ENCODE data around the gene GMCL2. TPM values are rescaled to one million over a fixed set of nuclear protein-coding genes. Genes with fewer than 3 reads are reported as not detected.

The GMCL2 gene
- total RNA-seq, 2 donors from 2014 or later = 2.8 TPM; not detected in 1

DNA sequence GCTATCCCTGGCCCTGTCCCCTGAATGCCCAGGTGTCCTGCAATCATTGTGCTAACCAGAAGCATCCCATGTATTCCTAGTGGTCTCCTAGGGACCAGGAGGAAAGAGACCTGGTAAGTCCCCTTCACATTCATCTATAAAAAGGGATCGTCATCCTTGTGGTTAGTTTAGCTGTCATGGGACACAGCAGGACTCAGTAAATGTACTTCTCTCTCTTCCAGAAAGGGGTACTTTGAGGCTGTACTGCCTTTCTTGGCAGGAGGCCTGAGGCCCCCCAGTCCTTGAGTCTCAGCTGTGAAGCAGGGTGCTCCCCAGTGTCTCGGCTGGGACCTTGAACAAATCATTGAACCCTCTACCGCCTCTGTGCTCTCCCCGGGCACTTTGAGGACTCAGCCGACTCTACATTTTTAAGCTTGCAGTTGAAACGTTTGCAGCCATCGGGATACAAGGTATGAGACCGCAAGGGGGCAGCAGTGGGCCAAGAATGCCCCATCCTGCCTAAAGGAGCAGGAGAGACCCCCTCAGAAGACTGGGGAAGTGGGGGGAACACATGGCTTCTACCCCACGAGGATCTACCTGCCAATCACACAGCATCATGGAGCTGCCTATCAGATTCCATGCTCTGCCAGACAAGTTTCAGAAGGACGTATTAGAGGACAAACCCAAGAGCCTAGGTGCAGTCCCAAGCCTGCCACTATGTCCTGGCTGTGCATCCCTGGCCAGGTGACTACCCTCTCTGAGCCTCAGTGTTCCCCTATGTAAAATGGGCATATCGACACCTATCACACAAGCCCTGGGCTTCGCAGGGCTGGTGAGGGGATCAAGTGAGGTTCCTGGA lies 47.8 kb upstream of the GMCL2 start:
- H3K4me1 ChIP-seq (replicated peaks) = peaks cover 12% of the 10 kb centered on the region
- no peaks in the 10 kb centered on the region for H3K9me3 ChIP-seq
- H3K27me3 ChIP-seq (replicated peaks; ENCODE audit: insufficient read depth) = no peaks in the 10 kb centered on the region
- 25% methylated on average over 11 of the region's 12 CpGs for WGBS
- intact Hi-C loops (cut with DNase I) = no loop called here
- no peaks in the 10 kb centered on the region for H3K36me3 ChIP-seq
- H3K27ac ChIP-seq = no peak overlapping the region
- DNase-seq (ENCODE audit: low spot score) = peak; percentile 57
- TF ChIP-seq POLR2A (IDR thresholded peaks at IDR 0.05) = no peak
- TF ChIP-seq, protein P1, sequence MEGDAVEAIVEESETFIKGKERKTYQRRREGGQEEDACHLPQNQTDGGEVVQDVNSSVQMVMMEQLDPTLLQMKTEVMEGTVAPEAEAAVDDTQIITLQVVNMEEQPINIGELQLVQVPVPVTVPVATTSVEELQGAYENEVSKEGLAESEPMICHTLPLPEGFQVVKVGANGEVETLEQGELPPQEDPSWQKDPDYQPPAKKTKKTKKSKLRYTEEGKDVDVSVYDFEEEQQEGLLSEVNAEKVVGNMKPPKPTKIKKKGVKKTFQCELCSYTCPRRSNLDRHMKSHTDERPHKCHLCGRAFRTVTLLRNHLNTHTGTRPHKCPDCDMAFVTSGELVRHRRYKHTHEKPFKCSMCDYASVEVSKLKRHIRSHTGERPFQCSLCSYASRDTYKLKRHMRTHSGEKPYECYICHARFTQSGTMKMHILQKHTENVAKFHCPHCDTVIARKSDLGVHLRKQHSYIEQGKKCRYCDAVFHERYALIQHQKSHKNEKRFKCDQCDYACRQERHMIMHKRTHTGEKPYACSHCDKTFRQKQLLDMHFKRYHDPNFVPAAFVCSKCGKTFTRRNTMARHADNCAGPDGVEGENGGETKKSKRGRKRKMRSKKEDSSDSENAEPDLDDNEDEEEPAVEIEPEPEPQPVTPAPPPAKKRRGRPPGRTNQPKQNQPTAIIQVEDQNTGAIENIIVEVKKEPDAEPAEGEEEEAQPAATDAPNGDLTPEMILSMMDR (IDR thresholded peaks at IDR 0.05) = peak in 3 of 4 experiments; percentile 56 to 67 (median 63)
- TF ChIP-seq POLR2AphosphoS5 (IDR thresholded peaks at IDR 0.05) = peak; percentile 13
- no peak overlapping the region for H3K4me3 ChIP-seq

DNA sequence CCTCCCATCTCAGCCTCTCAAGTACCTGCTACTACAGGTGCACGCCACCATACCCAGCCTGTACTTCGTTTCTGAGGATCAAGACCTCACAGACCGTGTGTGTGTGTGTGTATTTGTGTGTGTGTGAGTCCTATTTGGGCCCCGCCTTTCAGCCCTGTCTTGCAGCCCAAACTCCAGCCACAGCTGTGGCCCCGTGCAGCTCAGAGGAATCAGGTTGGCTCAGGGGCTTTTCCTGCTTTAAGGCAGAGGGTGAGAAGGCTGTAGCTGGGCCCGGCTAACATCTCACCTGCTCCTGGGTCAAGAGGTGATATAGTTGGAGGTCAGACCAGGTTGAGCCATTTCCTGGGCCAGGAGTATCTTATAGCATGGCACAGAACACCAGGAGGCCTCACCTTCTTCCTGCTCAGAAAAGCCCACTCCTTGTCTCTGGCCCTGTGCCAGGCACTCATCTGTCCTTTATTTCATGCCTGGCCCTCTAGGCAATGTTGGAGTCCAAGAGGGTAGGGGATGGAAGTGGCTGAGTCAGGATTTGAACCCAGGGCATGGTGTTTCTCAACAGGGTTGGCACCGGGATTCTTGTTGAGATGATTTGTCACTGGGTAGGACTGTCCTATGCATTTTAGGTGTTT lies 47.1 kb upstream of the GMCL2 start:
- no peak for DNase-seq (ENCODE audit: low spot score)
- TF ChIP-seq, protein P1 (IDR thresholded peaks at IDR 0.05) = no peak
- no peak for TF ChIP-seq POLR2A (IDR thresholded peaks at IDR 0.05)
- no peak for TF ChIP-seq POLR2AphosphoS5 (IDR thresholded peaks at IDR 0.05)
- no peak overlapping the region for H3K4me3 ChIP-seq
- H3K9me3 ChIP-seq = no peaks in the 10 kb centered on the region
- no peak overlapping the region for H3K27ac ChIP-seq
- H3K27me3 ChIP-seq (replicated peaks; ENCODE audit: insufficient read depth) = no peaks in the 10 kb centered on the region
- 80% methylated on average over 7 of the region's 7 CpGs for WGBS
- H3K4me1 ChIP-seq (replicated peaks) = peaks cover 12% of the 10 kb centered on the region
- intact Hi-C loops (cut with DNase I) = no loop called here
- peaks cover 0 to 4% of the 10 kb centered on the region in 2 donors for H3K36me3 ChIP-seq

DNA sequence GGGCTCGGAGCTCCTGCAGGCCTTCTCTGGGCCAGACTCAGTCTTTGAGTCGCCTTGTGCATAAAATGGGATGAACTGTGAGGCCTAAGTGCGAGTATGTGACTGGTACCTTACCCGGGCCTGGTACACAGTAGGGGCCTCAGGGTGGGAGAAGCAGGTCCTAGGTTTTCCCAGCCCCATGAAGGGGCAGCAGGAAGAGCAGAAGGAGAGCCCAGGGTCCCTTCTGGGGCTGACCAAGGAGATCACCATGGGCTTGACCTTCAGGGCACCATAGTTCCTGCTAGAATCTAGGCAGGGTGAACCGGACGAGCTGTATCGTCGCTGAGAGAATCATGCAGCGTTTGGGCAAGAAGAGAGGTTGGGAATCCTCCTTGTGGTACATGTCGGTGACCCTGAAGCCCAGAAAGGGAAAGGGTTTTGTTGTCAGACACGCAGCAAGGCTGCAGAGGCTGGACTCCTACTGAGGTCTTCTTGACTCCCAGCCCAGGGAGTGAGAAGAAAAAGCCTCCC lies 45.8 kb upstream of the GMCL2 start:
- TF ChIP-seq POLR2AphosphoS5 (IDR thresholded peaks at IDR 0.05) = no peak
- TF ChIP-seq, protein P1 (IDR thresholded peaks at IDR 0.05) = no peak
- TF ChIP-seq POLR2A (IDR thresholded peaks at IDR 0.05) = no peak
- peaks cover 0 to 6% of the 10 kb centered on the region in 2 donors for H3K36me3 ChIP-seq
- H3K9me3 ChIP-seq = no peaks in the 10 kb centered on the region
- WGBS = 75% methylated on average over 11 of the region's 11 CpGs
- H3K27me3 ChIP-seq (replicated peaks; ENCODE audit: insufficient read depth) = no peaks in the 10 kb centered on the region
- H3K4me3 ChIP-seq = peak overlapping the region; percentile 88 to 90
- H3K27ac ChIP-seq = peak overlapping the region; percentile 96
- intact Hi-C loops (cut with DNase I) = no loop called here
- no peak for DNase-seq (ENCODE audit: low spot score)
- H3K4me1 ChIP-seq (replicated peaks) = peaks cover 12% of the 10 kb centered on the region

DNA sequence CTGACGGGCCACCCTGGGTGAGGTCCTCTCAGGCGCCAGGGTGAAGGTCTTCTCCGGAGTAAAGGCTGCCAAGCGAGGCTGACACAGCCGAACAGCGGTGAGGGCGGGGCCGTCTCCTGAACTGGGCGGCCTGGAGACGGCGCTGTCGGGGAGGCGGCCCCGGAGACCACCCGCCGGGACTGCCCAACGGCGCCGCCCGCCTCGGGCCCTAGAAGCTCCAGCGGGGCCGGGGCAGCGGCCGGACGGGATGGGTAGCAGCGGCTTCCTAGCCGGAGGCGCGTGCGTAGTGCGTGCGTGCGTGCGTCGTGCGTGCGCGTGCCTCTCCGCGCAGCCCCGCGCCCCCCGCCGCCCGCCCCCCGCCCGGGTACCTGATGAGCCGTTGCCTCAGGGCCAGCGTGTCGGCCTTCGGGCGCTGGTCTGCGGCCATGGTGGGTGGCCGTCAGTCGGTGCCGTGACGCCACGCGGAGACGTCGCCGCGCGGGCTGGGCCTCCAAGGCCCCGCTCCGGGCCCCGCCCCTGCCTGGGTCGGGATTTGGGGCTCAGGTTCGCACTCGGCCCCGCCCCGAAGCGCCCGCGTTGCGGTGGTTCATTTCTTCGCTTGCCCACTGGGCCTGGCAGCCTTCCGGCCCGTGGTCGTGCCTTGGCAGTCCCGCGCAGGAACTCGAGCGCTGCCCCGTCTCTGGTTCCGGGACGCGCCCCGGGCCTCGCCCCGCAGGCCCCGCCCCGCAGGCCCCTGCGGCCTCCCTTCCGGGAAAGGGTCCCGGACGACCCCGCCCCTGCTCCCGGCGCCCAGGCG lies 45.2 kb upstream of the GMCL2 start, which contains the start of gene PHYKPL:
Gene PHYKPL (minus strand): TSS at position 679 of the 796 bp plus-strand sequence. CDS start 252 bp downstream, at position 427.
- peaks cover 12% of the 10 kb centered on the region for H3K4me1 ChIP-seq (replicated peaks)

More for the DNA sequence above, 45.2 kb upstream of the GMCL2 start, which contains the start of gene PHYKPL:
- peak within 1 kb of the TSS; percentile 96 for H3K27ac ChIP-seq
- peak; percentile 46 for DNase-seq (ENCODE audit: low spot score)
- H3K9me3 ChIP-seq = no peaks in the 10 kb centered on the region
- TF ChIP-seq POLR2AphosphoS5 (IDR thresholded peaks at IDR 0.05) (no peak), POLR2A (IDR thresholded peaks at IDR 0.05) (peak; percentile 49)
- intact Hi-C loops (cut with DNase I) = no loop called here
- H3K4me3 ChIP-seq = peak within 1 kb of the TSS; percentile 88 to 90
- WGBS = 1% methylated on average over 53 of the region's 102 CpGs
- H3K36me3 ChIP-seq = peaks cover 5 to 6% of the 10 kb centered on the region in 2 donors
- no peaks in the 10 kb centered on the region for H3K27me3 ChIP-seq (replicated peaks; ENCODE audit: insufficient read depth)

Data from prostate gland (tissue), 2 donors.